HG03097 (cell line): ENCODE data around the gene ERI3.
"Not testable (repeated sequence)": the region's sequence is repeated elsewhere in the genome, so short reads cannot be mapped to it uniquely, and the experiment has no call there.

Source experiments
- ATAC-seq: cut with Tn5 transposase; IDR thresholded peaks from one replicate; pipeline ENCODE4 v1.9.1; 2021; ENCODE audit not compliant: unreplicated experiment, low FRiP score

The ERI3 gene

DNA sequence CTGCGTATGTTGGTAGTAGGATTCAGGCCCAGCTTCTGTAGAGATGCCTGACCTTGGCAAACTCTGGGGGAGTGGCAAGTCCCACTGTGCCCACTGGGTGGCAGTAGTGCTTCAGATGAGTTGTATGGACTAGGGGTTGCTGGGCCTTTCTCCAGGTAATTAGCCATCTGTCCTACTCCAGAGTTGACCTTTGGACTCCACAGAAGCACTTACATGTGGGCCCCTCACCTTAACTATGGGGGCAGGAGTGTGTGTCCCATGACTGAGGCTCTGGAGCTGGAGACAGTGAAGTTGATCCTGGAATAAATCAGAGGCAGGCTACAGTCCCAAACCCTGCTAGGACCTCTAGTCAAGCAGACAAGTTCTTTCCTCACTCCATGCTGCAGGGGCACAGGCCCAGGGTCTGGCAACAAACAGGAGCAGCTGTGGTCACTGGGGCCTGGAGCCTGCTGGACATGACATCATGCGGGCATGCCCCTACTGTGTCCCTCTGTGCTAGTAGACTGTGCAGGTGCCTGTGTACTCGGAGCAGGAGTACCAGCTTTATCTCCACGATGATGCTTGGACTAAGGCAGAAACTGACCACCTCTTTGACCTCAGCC is 137.1 kb downstream of the ERI3 start:
- no peak for ATAC-seq

DNA sequence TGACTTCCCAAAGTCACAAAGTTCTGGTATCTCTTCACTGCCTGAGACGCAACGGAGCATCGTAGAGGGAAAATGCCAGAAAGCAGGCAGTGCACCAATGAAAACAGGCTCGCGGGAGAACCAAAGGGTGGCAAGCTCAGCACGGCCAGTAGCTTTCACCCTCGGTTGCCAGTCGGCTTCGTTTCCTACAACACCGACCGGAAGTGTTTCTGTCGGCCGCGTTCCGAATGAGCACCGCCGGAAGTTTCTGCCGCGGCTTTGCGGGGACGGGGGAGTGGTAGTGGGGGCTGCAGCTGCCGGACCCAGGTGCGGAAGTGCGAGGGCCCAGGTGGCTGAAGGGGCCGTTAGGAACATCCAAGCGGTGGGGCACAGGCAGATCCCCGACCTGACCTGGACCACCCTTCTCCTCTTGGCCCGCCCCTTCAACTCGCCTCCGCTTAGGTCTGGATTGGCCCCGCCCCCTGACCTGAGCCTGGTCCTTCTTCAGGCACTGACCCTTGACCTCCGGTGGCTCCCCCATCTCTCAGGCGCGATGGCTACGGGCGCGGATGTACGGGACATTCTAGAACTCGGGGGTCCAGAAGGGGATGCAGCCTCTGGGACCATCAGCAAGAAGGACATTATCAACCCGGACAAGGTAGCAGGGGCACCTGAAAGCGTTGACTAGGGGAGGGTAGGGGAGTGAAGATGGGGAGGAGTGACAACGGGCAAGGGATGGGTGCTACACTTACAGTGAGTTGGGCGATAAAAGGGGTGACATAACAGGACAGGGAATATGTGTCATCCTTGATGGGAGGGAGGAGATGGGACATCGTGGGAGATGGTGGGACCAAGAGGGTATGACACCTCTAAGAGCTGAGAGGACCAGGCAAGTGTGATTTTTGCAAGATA is 141.6 kb downstream of the ERI3 start, which contains the start of gene DMAP1:
Gene DMAP1 (plus strand): TSS at position 250 of the 891 bp plus-strand sequence. CDS start 283 bp downstream, at position 533.
- peak; percentile 51 for ATAC-seq

DNA sequence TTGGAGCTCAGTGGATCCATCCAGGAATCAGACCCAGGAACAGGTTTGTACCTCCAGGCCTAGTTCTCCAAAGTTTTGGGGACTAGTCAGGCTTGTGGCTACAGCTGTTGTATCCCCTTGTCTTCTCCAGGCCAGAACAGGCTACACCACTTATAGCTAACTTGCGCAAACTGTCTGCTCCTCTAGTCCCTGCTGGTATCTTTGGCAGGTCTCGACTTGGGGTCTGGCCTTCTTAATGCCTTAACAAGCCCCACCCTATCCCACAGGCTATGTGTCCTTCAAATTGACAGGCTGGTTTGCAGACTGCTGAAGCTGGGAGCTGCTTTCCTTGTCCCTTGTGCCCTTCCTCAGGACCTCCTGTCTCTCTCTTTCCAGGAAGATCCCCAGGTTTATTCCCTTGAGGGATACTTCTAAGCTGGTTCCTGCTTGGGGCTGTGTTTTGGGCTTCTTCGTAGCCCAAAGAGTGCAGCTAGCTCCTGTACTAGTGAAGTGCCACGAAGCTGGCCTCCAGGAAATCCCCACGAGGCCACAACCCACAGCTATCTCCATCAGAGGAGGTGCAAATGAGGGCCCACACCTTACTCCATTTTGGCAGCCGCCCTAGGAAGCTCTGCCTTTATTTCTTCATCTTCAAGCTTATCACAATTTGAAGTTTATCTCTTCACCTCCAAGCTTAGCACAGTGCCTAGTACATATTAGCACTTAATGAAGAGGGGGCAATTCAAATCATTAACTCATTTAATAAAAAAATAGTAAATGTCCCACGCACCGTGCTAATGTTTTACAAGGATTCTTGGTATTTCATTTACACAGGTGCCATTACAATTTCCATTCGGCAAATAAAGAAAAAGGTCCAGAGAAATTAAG is 142.5 kb downstream of the ERI3 start:
- ATAC-seq = no peak

DNA sequence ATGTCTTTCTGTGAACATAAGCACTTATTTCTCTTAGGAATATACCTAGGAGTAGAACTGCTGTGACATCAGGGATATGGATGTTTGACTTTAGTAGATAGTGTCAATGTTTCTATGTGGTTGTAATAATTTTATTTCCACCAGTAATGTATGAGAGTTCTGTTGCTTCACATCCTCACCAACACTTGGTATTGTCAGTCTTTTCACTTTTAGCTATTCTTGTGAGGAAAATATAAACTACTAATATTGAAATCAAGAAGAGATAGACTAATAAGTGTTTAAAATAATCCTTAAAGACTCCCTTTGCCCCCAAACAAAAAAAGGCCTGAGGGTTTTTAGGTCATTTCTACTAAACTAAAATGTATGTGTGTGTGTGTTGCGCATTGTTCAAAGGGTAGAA is 144.5 kb downstream of the ERI3 start:
- no peak for ATAC-seq

DNA sequence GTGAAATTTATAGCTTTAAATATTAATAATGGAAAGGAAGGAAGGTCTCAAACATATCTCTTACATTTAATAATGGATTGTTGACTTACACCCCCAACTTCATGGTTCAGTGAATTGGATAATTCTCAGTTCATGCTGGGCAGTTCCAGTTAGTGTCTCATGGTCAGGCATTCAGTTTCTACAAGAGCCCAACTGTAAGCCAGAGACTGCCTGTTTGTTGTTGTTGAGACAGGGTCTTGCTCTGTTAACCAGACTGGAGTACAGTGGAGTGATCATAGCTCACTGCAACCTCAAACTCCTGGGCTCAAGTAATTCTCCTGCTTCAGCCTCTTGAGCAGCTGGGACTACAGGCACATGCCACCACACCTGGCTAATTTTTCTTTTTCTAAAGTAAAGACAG is 146.8 kb downstream of the ERI3 start:
- ATAC-seq = no peak

DNA sequence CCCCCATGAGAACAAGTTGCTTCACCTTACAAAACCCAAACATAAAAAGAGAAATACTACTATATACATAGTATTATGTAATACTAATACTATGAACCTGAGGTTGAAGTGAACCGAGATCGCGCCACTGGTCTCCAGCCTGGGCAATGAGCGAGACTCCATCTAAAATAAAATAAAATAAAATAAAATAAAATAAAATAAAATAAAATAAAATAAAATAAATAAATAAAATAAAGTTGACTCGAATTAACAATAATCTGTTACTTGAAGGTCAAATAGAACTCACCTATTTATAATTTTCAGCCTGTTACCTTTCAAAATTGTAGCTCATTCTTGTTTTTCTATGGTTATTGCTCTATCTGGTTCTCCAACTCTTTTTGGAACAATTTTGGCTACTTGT is 148.5 kb downstream of the ERI3 start:
- ATAC-seq = not testable (repeated sequence)

DNA sequence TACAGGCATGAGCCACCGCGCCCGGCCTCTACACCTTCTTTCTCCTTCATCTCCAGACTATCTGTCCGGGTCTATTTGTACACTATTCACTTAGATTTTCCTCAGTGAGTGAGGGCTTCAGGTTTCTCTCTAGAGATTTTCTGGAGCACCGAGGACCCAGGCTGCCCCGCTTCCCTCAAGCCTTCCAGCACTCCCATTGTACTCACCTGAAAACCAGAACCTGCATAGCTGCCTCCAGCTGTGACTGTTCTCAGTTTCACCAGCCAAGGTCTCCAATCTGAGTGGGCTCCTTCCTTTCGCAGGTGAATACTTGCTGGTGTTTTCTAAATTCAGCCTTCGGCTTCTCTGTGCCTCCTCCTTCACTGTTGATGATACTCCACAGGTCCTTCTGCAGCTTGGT is 154.7 kb downstream of the ERI3 start:
- no peak for ATAC-seq

DNA sequence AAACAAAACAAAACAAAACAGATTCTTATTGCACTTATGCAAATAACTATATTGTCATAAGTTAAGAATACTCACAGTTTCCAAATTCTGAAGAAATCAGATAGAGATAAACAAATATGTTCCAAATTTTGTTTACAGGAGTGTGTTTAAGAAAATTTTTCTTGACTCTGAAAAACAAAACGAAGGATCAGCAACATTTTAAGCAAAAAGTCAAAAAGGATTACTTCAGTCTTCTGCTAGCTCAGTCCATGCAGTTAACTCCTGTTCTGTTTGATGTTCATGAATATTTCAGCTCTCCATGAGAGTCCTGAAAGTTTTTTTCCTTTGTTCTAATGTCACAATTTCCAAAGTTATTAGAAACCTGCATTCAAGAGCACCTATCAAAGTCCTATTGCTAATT is 180.4 kb downstream of the ERI3 start:
- ATAC-seq = no peak
